NB4 (cell line): ENCODE data around the gene FMO3.

Source experiments
- CTCF ChIP-seq: IDR thresholded peaks from one replicate; pipeline ENCODE4 v1.5.1; 2012; ENCODE audit warnings: low read depth, low read length
- MAX ChIP-seq: IDR thresholded peaks from 2 replicates; pipeline ENCODE4 v1.6.1; 2011; ENCODE audit warnings: low read depth, low read length
- MYC ChIP-seq: IDR thresholded peaks from 2 replicates; pipeline ENCODE4 v1.6.1; 2011; ENCODE audit warnings: low read depth, low read length
- POLR2A ChIP-seq: IDR thresholded peaks from 2 replicates; pipeline ENCODE4 v1.6.1; 2011; ENCODE audit warnings: mild to moderate bottlenecking; ENCODE audit not compliant: insufficient read length; ENCODE audit errors: extremely low read depth

- TF ChIP-seq MAX (no peak), MYC (no peak), CTCF (no peak), POLR2A (no peak)
These were observed 17.3 kb downstream of the FMO3 start for GRCh38 chr1:171107969-171108368.
